Measurements from ENCODE around the gene LRBA. TPM values are rescaled to one million over a fixed set of nuclear protein-coding genes. Genes with fewer than 3 reads are reported as not detected.

Gene LRBA
- total RNA-seq, 1 experiment from 2014 or later = 69.1 TPM

- TF ChIP-seq ZNF121 (CRISPR knock-in tag; IDR thresholded peaks at IDR 0.05) (no peak), ETV6 (CRISPR knock-in tag; IDR thresholded peaks at IDR 0.05) (no peak), NR2C2 (CRISPR knock-in tag; IDR thresholded peaks at IDR 0.05) (no peak), ZNF416 (CRISPR knock-in tag; IDR thresholded peaks at IDR 0.05) (no peak), MXD4 (CRISPR knock-in tag; IDR thresholded peaks at IDR 0.05; ENCODE audit: borderline replicate concordance) (no peak), PREB (CRISPR knock-in tag; IDR thresholded peaks at IDR 0.05; ENCODE audit: borderline replicate concordance) (no peak), FOXP4 (CRISPR knock-in tag; IDR thresholded peaks at IDR 0.05) (no peak), SP1 (CRISPR knock-in tag; conservative IDR thresholded peaks at IDR 0.05) (no peak), FOXJ3 (CRISPR knock-in tag; IDR thresholded peaks at IDR 0.05; ENCODE audit: borderline replicate concordance) (no peak), JAZF1 (CRISPR knock-in tag; IDR thresholded peaks at IDR 0.05) (no peak), TP53 (CRISPR knock-in tag; IDR thresholded peaks at IDR 0.05) (no peak), TEAD4 (CRISPR knock-in tag; IDR thresholded peaks at IDR 0.05) (no peak), ZNF263 (CRISPR knock-in tag; IDR thresholded peaks at IDR 0.05; ENCODE audit: low read depth) (no peak)
- Mint-ChIP-seq H3K36me3 (peaks cover 21% of the 10 kb centered on the region), H3K27ac (peak overlapping the region; percentile 13), H3K9me3 (no peaks in the 10 kb centered on the region), H3K4me1 (peaks cover 8% of the 10 kb centered on the region), H3K27me3 (ENCODE audit: low read depth) (no peaks in the 10 kb centered on the region), H3K4me3 (no peak overlapping the region)
- no peak; the same call in 1 of the 2 replicates for ATAC-seq
- ChIA-PET POLR2A (no interaction called here), CTCF (interaction anchor here (1.3 kb wide), 1 partner anchor 12 kb away, joined by 6 read pairs; no protein-coding TSS in a partner anchor)
- no peak for DNase-seq (ENCODE audit: low spot score)
These were observed 160.5 kb downstream of the LRBA start for GRCh38 chr4:150854600-150854999.

GRCh38 chr4:150853882-150854281, 161.2 kb downstream of the LRBA start:
- POLR2A ChIA-PET = no interaction called here
- Mint-ChIP-seq H3K36me3 (peaks cover 28% of the 10 kb centered on the region), H3K27ac (no peak overlapping the region), H3K27me3 (ENCODE audit: low read depth) (no peaks in the 10 kb centered on the region), H3K4me3 (no peak overlapping the region), H3K9me3 (no peaks in the 10 kb centered on the region), H3K4me1 (peaks cover 8% of the 10 kb centered on the region)
- ATAC-seq (no peak), DNase-seq (ENCODE audit: low spot score) (no peak)
- CTCF ChIA-PET = interaction anchor here (1.3 kb wide), 1 partner anchor 13 kb away, joined by 6 read pairs; no protein-coding TSS in a partner anchor
- no peak for TF ChIP-seq IRF2 (CRISPR knock-in tag; IDR thresholded peaks at IDR 0.05; ENCODE audit: borderline replicate concordance, low read depth)
- no peak for TF ChIP-seq CREB1 (CRISPR knock-in tag; IDR thresholded peaks at IDR 0.05)
- no peak for TF ChIP-seq OVOL2 (CRISPR knock-in tag; IDR thresholded peaks at IDR 0.05; ENCODE audit: borderline replicate concordance)
- no peak for TF ChIP-seq TCF7 (CRISPR knock-in tag; IDR thresholded peaks at IDR 0.05; ENCODE audit: low read depth)
- TF ChIP-seq, protein P1, sequence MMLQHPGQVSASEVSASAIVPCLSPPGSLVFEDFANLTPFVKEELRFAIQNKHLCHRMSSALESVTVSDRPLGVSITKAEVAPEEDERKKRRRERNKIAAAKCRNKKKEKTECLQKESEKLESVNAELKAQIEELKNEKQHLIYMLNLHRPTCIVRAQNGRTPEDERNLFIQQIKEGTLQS (CRISPR knock-in tag; conservative IDR thresholded peaks at IDR 0.05) = no peak
- TF ChIP-seq ZBTB21 (CRISPR knock-in tag; IDR thresholded peaks at IDR 0.05; ENCODE audit: borderline replicate concordance) = no peak
- TF ChIP-seq MXD4 (CRISPR knock-in tag; IDR thresholded peaks at IDR 0.05; ENCODE audit: borderline replicate concordance) = no peak
- TF ChIP-seq TEAD1 (CRISPR knock-in tag; IDR thresholded peaks at IDR 0.05) = no peak
- no peak for TF ChIP-seq KAT7 (CRISPR knock-in tag; IDR thresholded peaks at IDR 0.05; ENCODE audit: borderline replicate concordance)
- TF ChIP-seq FOXJ3 (CRISPR knock-in tag; IDR thresholded peaks at IDR 0.05; ENCODE audit: borderline replicate concordance) = no peak
- TF ChIP-seq NFE2L1 (CRISPR knock-in tag; IDR thresholded peaks at IDR 0.05) = no peak
- TF ChIP-seq STAT6 (CRISPR knock-in tag; conservative IDR thresholded peaks at IDR 0.05; ENCODE audit: low read depth) = no peak
- TF ChIP-seq ZNF671 (CRISPR knock-in tag; IDR thresholded peaks at IDR 0.05) = no peak
- TF ChIP-seq, protein P2, sequence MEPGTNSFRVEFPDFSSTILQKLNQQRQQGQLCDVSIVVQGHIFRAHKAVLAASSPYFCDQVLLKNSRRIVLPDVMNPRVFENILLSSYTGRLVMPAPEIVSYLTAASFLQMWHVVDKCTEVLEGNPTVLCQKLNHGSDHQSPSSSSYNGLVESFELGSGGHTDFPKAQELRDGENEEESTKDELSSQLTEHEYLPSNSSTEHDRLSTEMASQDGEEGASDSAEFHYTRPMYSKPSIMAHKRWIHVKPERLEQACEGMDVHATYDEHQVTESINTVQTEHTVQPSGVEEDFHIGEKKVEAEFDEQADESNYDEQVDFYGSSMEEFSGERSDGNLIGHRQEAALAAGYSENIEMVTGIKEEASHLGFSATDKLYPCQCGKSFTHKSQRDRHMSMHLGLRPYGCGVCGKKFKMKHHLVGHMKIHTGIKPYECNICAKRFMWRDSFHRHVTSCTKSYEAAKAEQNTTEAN (CRISPR knock-in tag; IDR thresholded peaks at IDR 0.05) = no peak
- TF ChIP-seq SOX15 (CRISPR knock-in tag; IDR thresholded peaks at IDR 0.05) = no peak
- TF ChIP-seq ZNF121 (CRISPR knock-in tag; IDR thresholded peaks at IDR 0.05) = no peak
- TF ChIP-seq CREM (CRISPR knock-in tag; IDR thresholded peaks at IDR 0.05) = no peak
